GM18520 (cell line): ENCODE measurements around the gene ITGAD.

Source experiments
- ATAC-seq: cut with Tn5 transposase; IDR thresholded peaks from one replicate; pipeline ENCODE4 v1.9.1; 2021; ENCODE audit not compliant: unreplicated experiment

ITGAD gene

DNA sequence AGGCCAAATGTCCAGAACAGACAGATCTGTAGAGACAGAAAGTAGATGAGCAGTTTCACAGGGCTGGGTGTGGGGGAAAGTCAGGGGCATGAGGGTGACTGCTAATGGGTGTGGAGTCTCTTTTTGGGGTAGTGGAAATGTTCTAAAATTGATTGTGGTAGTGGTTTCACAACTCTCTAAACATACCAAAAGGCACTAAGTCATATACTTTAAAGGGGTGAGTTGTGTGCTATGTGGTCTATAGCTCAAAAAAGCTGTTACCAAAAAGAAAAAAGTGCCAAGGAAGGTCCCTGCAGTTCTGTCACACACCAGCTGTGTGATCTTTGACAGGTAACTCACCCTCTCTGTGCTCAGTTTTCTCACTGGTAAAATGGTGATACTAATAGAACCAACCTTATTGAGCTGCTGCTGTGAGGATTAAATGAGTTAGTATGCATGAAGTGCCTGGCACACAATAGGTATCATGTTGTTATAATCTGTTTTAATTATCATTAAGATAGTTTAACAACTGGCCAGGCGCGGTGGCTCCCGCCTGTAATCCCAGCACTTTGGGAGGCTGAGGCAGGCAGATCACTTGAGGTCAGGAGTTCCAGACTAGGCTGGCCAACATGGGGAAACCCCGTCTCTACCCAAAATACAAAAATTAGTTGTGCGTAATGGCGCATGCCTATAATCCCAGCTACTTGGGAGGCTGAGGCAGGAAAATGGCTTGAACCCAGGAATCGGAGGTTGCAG is 27.8 kb upstream of the ITGAD start:
- ATAC-seq, result no peak

DNA sequence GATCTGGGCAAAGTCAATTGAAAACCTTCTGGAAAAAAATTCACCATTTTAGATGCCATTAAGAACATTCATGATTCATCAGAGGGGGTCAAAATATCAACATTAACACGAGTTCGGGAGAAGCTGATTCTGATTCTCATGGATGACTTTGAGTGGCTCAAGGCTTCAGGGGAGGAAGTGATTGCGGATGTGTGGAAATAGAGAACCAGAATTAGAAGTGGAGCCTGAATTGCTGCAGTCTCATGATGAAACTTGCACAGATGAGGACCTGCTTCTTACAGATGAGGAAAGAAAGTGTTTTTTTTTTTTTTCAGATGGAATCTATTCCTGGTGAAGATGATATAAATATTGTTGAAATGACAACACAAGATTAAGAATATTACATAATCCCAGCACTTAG is 25.3 kb upstream of the ITGAD start:
- no peak for ATAC-seq

DNA sequence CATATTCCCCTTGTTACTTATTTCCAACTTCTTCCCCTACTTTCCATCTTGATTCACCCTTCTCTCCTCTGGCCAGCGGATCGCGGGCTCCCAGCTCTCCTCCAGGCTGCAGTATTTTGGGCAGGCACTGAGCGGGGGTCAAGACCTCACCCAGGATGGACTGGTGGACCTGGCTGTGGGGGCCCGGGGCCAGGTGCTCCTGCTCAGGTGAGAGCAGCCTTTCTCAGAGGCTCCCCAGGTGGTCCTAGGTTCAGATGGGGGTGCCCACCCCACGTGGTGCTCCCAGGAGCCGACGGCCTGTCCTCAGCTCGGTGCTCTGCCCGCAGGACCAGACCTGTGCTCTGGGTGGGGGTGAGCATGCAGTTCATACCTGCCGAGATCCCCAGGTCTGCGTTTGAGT is 22.1 kb upstream of the ITGAD start:
- ATAC-seq, result no peak

DNA sequence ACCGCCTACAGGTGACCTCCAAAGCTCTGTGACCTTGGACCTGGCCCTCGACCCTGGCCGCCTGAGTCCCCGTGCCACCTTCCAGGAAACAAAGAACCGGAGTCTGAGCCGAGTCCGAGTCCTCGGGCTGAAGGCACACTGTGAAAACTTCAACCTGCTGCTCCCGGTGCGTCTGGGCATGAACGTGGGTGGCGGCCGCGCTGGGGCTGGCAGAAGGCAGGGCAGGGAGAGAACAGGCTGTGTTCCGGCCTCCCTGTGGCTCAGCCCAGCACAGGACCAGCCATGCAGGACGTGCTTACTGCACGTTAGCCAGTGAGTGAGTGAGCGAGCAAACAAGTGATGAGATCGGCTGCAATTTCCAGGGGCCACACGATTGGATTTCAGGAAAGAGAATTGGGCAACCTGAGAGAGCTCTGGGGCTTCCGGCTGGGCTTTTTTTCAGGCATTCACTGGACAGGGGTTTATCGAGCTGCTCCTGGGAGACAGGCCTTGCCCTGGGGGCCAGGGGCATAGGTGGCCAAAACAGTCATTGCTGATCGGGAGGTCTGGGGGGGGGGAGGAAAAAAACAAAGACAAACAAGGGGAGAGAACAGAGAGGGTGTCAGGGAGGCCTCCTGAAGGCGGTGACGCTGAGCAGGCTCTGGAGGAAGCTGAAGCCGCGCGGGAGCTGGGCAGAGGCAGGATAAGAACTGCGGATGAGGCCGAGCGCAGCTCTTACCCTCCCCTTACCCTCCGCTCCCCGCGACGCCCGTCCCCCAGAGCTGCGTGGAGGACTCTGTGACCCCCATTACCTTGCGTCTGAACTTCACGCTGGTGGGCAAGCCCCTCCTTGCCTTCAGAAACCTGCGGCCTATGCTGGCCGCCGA is 21.3 kb upstream of the ITGAD start:
- no peak for ATAC-seq

DNA sequence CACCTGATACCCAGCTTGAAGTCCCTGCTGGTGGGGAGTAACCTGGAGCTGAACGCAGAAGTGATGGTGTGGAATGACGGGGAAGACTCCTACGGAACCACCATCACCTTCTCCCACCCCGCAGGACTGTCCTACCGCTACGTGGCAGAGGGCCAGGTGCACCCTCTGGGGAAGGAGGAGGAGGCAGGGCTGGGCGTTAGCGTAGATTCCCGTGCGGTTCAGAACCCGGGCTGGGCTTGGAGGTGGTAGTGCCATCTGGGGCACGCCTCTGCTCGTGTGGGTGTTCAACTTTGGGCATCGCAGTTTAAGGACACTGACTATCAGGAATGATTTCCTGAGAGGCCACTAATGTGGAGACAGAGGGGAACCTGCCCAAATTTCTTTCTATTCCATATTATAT is 19.9 kb upstream of the ITGAD start:
- ATAC-seq, result no peak

DNA sequence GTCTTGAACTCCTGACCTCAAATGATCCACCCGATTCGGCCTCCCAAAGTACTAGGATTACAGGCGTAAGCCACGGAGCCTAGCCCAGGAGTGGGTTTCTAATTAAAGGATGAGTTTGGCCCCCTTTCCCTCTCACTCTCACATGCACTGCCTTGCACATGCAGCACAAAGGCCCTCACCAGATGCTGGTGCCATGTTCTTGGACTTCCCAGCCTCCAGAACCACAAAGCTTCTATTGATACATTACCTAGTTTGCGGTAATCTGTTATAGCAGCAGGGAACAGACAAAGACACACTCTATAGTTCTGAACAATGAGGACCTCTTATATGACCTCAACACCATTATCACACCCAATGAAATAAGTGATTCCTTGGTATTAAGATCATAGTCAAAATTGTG is 17.9 kb upstream of the ITGAD start:
- no peak for ATAC-seq

DNA sequence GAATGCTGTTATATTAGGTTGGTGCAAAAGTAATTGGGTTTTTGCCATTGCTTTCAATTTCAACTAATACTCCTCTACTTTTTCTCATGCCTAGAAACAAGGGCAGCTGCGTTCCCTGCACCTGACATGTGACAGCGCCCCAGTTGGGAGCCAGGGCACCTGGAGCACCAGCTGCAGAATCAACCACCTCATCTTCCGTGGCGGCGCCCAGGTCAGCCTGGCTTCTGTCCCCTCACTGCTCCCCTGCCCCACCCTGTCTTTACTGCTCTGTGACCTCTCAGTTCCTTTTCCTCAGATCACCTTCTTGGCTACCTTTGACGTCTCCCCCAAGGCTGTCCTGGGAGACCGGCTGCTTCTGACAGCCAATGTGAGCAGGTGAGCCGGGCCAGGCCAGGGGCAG is 16.4 kb upstream of the ITGAD start:
- no peak for ATAC-seq

DNA sequence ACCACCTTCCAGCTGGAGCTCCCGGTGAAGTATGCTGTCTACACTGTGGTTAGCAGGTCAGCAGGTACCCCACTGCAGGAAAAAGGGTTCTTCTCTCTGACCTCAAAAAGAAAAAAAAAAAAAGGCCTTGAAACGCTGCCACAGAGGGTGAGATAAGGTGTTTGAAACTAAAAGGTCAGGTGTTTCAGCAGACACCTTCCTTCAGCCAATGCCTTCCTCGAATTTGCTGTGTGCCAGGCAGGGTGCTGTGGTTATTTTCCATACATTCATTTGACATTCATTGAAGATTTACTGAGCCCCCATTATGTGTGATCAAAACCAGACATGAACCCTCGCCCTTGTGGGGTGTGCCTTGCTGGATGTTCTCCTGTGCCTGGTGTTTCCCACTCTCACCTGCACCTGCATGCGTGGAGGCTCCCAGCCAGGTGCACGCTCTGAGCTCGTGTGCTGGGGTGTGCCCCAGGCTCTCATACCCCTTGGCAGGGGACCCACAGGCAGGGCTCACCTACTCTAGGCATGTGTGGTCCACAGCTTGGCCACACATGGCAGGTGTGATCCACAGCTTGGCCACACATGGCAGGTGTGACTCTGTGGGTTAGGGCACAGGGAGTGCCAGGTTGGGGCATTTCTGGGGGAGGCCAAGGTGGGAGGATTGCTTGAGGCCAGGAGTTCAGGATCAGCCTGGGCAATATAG is 15.8 kb upstream of the ITGAD start:
- ATAC-seq, result no peak

DNA sequence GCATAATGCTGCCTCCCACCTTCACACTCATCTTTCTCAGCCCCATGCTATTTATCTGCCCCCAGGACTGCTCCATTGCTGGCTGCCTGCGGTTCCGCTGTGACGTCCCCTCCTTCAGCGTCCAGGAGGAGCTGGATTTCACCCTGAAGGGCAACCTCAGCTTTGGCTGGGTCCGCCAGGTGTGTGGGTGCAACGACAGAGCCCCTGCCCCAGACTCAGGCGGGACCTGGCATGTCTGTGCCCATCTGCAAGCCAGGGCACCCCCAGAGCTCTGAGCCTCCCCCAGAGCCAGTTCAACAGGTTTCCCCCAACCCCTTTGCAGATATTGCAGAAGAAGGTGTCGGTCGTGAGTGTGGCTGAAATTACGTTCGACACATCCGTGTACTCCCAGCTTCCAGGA is 12.9 kb upstream of the ITGAD start:
- no peak for ATAC-seq

DNA sequence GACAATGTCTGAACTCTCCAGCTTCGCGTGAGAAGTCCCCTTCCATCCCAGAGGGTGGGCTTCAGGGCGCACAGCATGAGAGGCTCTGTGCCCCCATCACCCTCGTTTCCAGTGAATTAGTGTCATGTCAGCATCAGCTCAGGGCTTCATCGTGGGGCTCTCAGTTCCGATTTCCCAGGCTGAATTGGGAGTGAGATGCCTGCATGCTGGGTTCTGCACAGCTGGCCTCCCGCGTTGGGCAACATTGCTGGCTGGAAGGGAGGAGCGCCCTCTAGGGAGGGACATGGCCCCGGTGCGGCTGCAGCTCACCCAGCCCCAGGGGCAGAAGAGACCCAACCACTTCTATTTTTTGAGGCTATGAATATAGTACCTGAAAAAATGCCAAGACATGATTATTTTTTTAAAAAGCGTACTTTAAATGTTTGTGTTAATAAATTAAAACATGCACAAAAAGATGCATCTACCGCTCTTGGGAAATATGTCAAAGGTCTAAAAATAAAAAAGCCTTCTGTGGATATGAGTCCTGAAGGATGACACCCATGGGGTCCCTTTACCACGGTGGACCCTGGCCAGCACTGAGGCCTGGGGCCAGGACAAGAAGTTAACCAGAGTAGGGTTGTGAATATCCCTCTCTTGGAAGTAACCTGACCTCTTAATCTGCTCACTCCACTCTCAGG is 10.5 kb upstream of the ITGAD start:
- no peak for ATAC-seq

DNA sequence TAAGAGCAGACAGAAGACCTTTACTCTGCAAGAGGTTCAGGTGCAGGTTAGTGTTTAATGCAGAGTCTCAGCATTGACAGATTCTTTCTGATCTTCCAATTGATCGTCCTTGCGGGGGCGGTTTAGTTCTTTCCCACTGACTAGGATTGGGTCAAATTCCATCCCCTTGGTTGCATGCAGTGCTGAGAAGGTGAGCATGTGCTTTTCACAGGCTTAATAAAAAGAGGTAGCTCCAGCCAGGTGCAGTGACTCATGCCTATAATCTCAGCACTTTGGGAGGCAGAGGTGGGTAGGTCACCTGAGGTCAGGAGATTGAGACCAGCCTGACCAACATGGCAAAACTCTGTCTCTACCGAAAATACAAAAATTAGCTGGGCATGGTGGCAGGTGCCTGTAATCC is 7.5 kb upstream of the ITGAD start:
- ATAC-seq, result no peak

DNA sequence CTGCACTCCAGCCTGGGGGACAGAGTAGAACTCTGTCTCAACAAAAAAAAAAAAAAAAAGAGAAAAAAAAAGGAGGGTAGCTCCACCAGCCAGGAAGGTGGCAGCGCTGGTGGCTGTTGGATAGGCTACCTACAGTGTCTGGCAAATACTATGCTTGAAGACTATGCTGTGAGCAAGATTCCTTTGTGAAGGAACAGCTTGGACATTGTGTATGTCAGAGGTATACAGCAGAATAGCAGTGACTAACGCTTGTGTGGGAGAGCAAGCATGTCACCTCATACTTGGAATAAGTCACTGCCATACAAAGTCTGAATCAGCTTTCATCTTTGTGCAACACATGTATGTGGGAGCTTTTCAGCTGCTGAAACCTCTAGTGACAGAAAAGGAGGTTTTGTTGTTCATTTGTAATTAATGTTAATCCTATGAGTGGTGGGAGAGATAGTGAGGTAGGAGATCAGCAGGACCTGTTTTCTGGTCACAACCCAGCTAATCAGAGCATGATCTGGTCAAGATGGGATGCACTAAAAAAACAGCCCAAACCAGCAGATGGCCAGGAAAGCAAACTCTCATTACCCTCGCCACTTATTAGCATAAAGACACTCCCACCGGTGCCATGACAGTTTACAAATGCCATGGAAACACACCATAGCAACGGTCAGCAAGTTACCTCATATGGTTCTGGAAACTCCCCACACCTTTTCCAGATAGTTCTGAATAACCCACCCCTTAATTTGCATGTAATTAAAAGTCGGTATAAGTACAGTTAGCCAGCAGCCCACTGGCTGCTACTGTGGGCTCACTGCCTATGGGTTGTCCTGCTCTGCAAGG is 6.8 kb upstream of the ITGAD start:
- peak; percentile 58 for ATAC-seq

DNA sequence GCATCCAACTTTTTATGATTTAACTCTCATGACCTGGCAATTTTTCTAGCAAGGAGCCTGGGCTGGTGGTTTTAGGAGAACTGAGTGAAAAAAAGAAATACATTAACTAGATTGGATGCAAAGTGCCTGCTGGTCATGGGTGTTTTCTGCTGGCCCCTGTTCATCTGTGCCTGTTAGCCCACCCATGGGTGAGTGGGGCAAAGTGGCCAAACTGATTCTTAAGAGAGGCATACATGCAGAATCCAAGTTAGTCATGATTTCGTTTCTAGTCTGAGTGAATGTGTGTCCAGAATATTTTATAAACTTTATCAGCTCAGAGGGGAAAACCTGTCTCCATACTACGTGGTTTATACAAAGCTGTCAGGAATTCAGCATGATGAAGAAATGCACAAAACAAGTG is 4.6 kb upstream of the ITGAD start:
- no peak for ATAC-seq

DNA sequence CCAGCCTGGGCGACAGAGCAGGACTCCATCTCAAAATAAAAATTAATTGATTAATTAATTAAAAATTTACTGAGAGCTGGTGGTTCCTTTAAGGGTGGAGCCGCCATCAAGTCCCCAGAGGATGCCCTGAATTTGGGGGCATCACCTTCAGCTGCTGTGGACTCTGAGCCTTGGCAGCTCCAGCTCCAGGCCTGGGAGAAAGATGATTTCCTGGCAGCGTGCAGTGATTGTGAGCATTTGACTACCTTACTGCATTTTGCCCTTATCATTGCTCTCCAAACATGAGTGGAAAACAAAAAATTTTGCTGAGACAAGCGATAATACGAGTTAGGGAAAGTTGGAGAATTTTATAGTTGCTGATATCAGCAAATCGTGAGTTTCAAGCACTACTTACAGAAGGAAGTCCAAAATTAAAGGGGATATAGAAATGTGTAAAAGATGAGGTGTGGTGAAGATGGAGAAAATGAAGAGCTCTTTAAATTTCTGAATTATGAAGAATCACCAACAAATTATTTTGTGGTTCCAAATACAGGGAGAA is 2.6 kb upstream of the ITGAD start:
- no peak for ATAC-seq

DNA sequence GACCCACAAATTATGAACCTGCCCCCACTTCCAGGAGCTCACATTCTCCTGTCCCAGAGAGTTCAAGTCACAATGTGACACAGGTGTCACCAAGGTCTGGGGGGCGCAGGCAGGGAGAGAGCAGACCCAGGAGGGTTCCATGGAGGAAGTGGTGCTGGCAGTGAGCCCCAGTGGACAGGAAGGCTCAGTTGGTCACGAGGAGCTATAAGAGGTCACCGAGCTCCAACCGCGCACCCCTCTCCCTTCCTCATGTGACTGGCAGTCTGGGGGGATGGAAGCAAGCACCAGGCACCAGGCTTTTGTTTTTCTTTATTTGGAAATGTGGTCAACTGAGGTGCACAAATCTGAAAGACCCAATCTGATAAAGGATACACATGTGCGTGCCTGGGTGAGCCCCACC is 2.5 kb downstream of the ITGAD start:
- ATAC-seq, result no peak

DNA sequence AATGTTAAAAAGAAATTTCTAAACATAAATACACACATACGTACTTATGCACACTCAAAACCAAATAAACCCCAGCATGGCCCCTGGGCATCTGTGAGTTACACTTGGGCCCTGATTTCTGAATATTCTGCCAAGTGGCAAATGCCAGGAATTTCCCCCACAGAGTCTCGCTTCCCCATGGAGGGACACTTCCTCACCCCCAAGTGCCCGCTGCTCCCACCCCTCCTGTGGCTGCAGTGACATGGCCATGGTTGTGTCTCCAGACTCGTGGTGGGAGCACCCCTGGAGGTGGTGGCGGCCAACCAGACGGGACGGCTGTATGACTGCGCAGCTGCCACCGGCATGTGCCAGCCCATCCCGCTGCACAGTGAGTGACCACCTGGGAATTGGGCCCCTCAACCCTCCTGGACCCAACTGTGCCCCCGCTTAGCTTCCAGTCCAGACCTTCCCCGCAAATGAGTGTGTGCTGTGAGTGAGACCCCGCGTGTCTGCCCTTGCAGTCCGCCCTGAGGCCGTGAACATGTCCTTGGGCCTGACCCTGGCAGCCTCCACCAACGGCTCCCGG is 4.0 kb downstream of the ITGAD start:
- no peak for ATAC-seq

DNA sequence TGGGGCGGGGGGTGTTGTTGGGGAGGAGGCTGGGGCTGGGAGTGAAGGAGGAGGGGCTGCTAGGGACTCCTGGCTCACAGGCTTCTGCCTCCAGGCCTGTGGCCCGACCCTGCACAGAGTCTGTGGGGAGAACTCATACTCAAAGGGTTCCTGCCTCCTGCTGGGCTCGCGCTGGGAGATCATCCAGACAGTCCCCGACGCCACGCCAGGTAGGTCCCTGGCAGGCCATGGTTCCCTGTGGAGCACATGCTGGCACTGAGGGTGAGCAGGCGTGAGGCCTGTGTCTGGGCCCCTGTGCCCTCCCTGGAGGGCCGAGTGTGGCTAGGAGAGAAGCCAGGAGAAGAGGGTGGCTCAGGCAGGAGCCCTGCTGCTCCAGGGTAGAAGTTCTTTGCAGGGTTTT is 4.6 kb downstream of the ITGAD start:
- ATAC-seq, result no peak

DNA sequence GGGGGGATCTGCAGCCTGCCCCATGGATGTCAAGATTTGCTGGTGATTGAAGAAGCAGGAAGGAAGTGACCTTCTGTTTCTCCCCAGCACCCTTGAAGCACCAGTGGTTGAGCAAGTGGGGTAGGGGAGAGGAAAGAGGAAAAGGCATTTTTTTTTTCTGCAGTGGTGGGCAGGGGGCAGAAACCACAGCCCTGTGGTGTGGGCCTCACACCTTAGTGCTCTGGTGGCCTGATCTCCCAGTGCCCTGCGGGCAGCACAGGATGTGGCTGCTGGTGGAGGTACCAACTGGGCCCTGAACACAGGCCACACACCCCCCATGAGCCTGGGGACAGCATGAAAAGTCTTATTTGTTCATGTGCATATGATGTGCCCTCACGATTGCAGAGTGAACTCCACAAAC is 7.1 kb downstream of the ITGAD start:
- no peak for ATAC-seq

DNA sequence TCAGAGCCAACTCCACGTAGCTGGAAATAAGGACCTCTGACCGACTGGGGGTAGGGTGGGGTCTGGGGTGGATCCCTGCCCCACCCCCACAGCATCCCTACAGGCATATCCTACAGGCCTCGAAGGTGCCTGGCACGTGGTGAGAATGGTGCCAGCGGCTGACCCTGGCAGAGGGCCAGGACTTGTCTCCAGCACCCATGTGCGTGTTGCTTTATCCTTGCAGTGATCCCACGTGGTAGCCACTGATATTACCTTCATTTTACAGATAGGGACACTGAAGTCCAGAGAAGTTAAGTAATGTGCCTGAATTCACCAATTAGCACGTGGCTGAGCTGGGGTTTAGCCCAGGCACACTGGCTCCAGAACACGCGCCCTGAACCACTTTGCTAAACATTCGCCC is 8.3 kb downstream of the ITGAD start:
- ATAC-seq, result no peak

DNA sequence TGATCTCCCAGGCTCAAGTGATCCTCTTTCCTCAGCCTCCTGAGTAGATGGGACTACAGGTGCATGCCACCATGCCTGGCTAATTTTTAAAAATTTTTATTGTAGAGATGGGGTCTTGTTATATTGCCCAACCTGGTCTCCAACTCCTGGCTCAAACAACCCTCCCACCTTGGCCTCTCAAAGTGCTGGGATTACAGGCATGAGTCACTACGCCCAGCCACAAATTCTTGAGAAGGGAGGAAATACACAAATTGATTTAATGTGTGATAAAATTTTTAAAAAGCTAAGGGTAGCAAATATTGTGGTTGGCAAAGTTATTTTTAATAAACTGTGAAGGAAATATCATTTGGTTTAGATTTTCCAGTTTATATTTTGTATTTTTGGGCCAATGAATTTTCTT is 9.6 kb downstream of the ITGAD start:
- no peak for ATAC-seq
